Smooth muscle cell (in vitro differentiated cells): ENCODE data around the gene TNRC6C. TPM values are rescaled to one million over a fixed set of nuclear protein-coding genes. Genes with fewer than 3 reads are reported as not detected.

Experiments
- DNase-seq: peaks from one replicate; lab custom pipeline; 2025; ENCODE audit not compliant: unreplicated experiment; lab: John Stamatoyannopoulos, UW
- H2AFZ ChIP-seq: fragments of 200-600 bp; sonication (generic); 2 replicates; pipeline ENCODE4 v1.6.0; 2016; ENCODE audit warnings: antibody characterized with exemption, low read depth, mild to moderate bottlenecking
- H3F3A ChIP-seq: fragments of 200-600 bp; sonication (generic); 2 replicates; pipeline ENCODE4 v1.6.0; 2017; ENCODE audit warnings: antibody characterized with exemption, low read depth
- H3K27ac ChIP-seq: fragments of 200-600 bp; sonication (generic); 2 replicates; pipeline ENCODE4 v1.5.1; 2016; ENCODE audit warnings: low read depth, mild to moderate bottlenecking
- H3K27me3 ChIP-seq: fragments of 200-600 bp; sonication (generic); 2 replicates; pipeline ENCODE4 v1.6.1; 2016; ENCODE audit warnings: low read depth, mild to moderate bottlenecking
- H3K36me3 ChIP-seq: fragments of 200-600 bp; sonication (generic); 2 replicates; pipeline ENCODE4 v1.5.1; 2016; ENCODE audit warnings: low read depth
- H3K4me1 ChIP-seq: fragments of 200-600 bp; sonication (generic); 2 replicates; pipeline ENCODE4 v1.5.1; 2016; ENCODE audit warnings: low read depth
- H3K4me2 ChIP-seq: fragments of 200-600 bp; sonication (generic); 2 replicates; pipeline ENCODE4 v1.6.0; 2016; ENCODE audit warnings: mild to moderate bottlenecking
- H3K4me3 ChIP-seq: fragments of 200-600 bp; sonication (generic); 2 replicates; pipeline ENCODE4 v1.5.1; 2016; ENCODE audit warnings: mild to moderate bottlenecking
- H3K79me2 ChIP-seq: fragments of 200-600 bp; sonication (generic); 2 replicates; pipeline ENCODE4 v1.6.0; 2016; ENCODE audit warnings: low read depth, mild to moderate bottlenecking
- H3K9ac ChIP-seq: fragments of 200-600 bp; sonication (generic); 2 replicates; pipeline ENCODE4 v1.6.0; 2016; ENCODE audit warnings: low read depth
- H3K9me3 ChIP-seq: fragments of 200-600 bp; sonication (generic); replicated peaks from 2 replicates; pipeline ENCODE4 v1.5.1; 2016; ENCODE audit warnings: low read depth
- H4K20me1 ChIP-seq: fragments of 200-600 bp; sonication (generic); 2 replicates; pipeline ENCODE4 v1.6.0; 2016; ENCODE audit warnings: low read depth
- CTCF ChIP-seq: fragments of 200-600 bp; sonication (generic); IDR thresholded peaks from 2 replicates; pipeline ENCODE4 v1.5.1; 2017; ENCODE audit warnings: borderline replicate concordance, mild to moderate bottlenecking, antibody characterized with exemption; ENCODE audit not compliant: insufficient read depth, poor library complexity, severe bottlenecking
- WGBS: methylation state at CpG from one replicate; pipeline ENCODE4 v1.1.7; 2016; ENCODE audit warnings: low lambda C conversion rate; 5-methylcytosine and 5-hydroxymethylcytosine counted together
- polyA plus RNA-seq: library from polyadenylated mRNA; unstranded; fragments of >200 nt; fragmentation: Nextera tagmentation; extraction: Ambion mirVana; gene quantifications from 2 replicates; pipeline ENCODE4 v1.2.1, GENCODE V29; 2016
- total RNA-seq: library from RNA; depleted of rRNA; stranded (reverse); fragments of >200 nt; gene quantifications from 2 replicates; pipeline ENCODE4 v1.2.3, GENCODE V29; 2014

TNRC6C gene
- total and polyA plus RNA-seq, 2 experiments from 2014 or later = 2.4 to 3.9 TPM

- no peaks in the 10 kb centered on the region for H3K36me3 ChIP-seq
- no peaks in the 10 kb centered on the region for H4K20me1 ChIP-seq
- H3F3A ChIP-seq = no peaks in the 10 kb centered on the region
- peaks cover 13% of the 10 kb centered on the region for H3K4me1 ChIP-seq
- H3K27me3 ChIP-seq = no peaks in the 10 kb centered on the region
- no peak for DNase-seq
- no peaks in the 10 kb centered on the region for H3K9me3 ChIP-seq
- H2AFZ ChIP-seq = no peak overlapping the region
- no peak overlapping the region for H3K9ac ChIP-seq
- WGBS = 97% methylated on average over 32 of the region's 39 CpGs
- no peak overlapping the region for H3K27ac ChIP-seq
- no peak overlapping the region for H3K4me2 ChIP-seq
- H3K79me2 ChIP-seq = no peaks in the 10 kb centered on the region
- H3K4me3 ChIP-seq = no peak overlapping the region
- TF ChIP-seq CTCF = no peak
These were observed 166.8 kb downstream of the TNRC6C start for GRCh38 chr17:78125138-78125913.

GRCh38 chr17:78125976-78126894, 167.7 kb downstream of the TNRC6C start:
- Histone ChIP-seq H2AFZ (no peak overlapping the region), H4K20me1 (no peaks in the 10 kb centered on the region), H3K4me2 (no peak overlapping the region), H3K9ac (no peak overlapping the region), H3K4me3 (no peak overlapping the region), H3K4me1 (peaks cover 13% of the 10 kb centered on the region), H3F3A (no peaks in the 10 kb centered on the region), H3K36me3 (no peaks in the 10 kb centered on the region), H3K27ac (no peak overlapping the region), H3K79me2 (no peaks in the 10 kb centered on the region), H3K9me3 (no peaks in the 10 kb centered on the region), H3K27me3 (peaks cover 5% of the 10 kb centered on the region)
- 95% methylated on average over 17 of the region's 25 CpGs for WGBS
- TF ChIP-seq CTCF = no peak
- no peak for DNase-seq

DNA sequence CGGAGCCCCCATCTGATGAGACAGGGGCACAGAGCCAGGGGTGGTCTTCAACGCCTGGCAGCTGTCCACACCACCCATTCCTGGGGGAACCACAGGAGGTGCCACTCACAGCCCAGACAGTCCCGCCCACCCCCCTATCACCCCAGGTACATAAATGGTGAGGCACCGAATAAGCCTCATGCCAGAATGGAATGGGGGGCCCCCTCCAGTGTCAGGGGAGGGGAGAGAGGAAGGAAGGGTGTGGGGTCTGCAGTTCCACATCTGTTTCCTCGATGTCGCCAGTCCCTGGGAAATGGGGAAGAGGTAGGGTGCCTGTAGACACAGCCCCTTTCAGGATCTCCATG, 168.4 kb downstream of the TNRC6C start:
- WGBS = 91% methylated on average over 6 of the region's 6 CpGs
- H3K79me2 ChIP-seq = no peaks in the 10 kb centered on the region
- DNase-seq = no peak
- H3K27me3 ChIP-seq = peaks cover 12% of the 10 kb centered on the region
- H3K4me2 ChIP-seq = peak overlapping the region; percentile 99
- no peak overlapping the region for H3K27ac ChIP-seq
- TF ChIP-seq CTCF = no peak
- H3K36me3 ChIP-seq = no peaks in the 10 kb centered on the region
- peak overlapping the region; percentile 91 for H3K4me3 ChIP-seq
- no peaks in the 10 kb centered on the region for H3F3A ChIP-seq
- no peak overlapping the region for H2AFZ ChIP-seq
- H4K20me1 ChIP-seq = no peaks in the 10 kb centered on the region
- no peaks in the 10 kb centered on the region for H3K9me3 ChIP-seq
- H3K4me1 ChIP-seq = peaks cover 13% of the 10 kb centered on the region
- peak overlapping the region; percentile 66 for H3K9ac ChIP-seq
